HG03039 (cell line): Measurements from ENCODE around the gene FAM180B.
A peak's percentile ranks its signal among the peaks of the same experiment; 100 is the strongest.

Source experiments
- ATAC-seq: cut with Tn5 transposase; IDR thresholded peaks from one replicate; pipeline ENCODE4 v1.9.1; 2021; ENCODE audit warnings: mild to moderate bottlenecking, moderate library complexity; ENCODE audit not compliant: unreplicated experiment

The FAM180B gene

DNA sequence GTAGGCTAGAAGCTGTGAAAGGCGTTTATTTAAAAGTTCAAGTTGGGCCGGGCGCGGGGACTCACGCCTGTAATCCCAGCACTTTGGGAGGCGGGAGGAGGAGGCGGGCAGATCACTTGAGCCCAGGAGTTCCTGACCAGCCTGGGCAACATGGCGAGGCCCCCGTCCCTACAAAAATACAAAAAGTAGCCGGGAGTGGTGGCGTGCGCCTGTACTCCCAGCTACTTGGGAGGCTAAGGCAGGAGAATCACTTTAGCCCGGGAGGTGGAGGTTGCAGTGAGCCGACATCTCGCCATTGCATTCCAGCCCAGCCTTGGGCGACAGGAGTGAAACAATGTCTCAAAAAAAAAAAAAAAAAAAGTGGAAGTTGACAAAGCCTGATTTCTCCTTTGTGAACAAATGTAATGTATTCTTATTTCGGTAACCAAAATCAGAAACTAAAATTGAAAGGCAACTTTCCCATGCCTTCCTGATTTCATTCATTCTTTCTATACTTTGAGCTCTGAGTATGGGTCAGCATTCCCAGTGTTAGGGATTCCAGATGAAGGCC lies 20.3 kb upstream of the FAM180B start:
- ATAC-seq: no peak

DNA sequence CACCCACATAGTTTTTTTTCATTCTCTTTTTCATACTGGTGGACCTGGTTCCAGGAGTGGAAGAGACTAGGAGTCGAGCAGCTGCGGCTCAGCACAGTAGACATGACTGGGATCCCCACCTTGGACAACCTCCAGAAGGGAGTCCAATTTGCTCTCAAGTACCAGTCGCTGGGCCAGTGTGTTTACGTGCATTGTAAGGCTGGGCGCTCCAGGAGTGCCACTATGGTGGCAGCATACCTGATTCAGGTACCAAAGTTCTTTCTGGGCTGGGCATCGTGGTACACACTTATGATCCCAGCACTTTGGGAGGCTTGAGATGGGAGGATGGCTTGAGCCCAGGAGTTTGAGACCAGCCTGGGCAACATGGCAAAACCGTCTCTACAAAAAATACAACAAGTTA lies 16.8 kb upstream of the FAM180B start:
- no peak for ATAC-seq

DNA sequence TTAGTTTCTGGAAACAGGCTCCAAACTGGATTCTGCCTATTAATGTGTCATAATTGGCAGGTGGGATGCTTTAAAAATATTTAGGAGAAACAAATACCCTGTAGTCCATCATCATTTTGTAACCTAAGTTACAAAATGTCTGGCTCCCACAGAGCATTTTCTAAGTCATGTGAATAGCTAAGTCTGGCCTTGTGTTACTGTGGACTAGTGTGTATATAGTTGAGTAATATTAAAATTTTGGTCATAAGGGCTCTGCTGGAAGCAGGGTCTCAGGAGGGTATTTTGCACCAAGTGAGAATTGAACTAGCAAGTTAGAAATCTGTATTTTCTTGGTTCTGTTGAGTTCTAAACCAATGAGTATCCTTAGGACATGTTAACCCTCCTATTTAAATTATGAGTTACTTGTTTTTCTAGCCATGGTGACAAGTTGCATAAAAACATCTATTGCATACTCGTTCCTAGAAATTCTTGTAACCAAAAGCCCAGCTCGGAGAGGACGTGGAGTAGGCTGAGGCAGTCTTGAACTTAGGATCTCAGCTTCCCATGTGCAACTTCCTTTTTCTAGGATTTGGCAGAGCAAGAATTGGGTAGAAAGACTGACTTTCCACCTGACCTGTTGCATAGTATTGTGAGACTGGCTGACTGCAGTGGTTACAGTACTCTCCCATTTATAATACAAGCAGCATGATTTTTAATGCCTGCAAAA lies 15.7 kb upstream of the FAM180B start:
- no peak for ATAC-seq

DNA sequence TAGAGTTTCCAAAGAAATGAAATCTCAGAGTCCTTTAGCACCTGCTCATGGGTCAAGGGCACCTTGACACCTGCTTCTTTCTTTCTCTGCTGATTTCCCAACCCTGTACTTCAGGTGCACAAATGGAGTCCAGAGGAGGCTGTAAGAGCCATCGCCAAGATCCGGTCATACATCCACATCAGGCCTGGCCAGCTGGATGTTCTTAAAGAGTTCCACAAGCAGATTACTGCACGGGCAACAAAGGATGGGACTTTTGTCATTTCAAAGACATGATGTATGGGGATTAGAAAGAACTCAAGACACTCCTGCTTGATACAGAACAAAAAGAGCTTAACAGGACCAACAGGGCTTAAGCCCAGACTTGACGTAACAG lies 15.1 kb upstream of the FAM180B start:
- no peak for ATAC-seq

DNA sequence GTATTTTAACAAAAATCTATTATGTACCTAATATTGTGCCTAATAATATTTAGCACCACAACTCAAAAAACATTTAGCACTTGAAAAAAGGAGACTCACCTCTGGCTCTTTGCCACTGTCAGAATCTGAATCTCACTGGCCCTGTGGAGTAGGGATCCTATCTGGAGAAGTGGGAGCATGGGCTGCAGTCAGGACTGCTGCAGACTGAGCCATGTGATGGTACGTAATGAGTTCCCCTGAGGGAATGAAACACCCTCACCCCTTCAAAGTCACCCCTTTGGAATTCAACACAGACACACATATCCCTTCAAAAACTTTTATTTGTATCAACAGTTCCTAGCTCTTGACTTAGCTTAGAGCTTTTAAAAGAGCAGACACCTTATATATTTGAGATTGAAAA lies 14.6 kb upstream of the FAM180B start:
- ATAC-seq: no peak

DNA sequence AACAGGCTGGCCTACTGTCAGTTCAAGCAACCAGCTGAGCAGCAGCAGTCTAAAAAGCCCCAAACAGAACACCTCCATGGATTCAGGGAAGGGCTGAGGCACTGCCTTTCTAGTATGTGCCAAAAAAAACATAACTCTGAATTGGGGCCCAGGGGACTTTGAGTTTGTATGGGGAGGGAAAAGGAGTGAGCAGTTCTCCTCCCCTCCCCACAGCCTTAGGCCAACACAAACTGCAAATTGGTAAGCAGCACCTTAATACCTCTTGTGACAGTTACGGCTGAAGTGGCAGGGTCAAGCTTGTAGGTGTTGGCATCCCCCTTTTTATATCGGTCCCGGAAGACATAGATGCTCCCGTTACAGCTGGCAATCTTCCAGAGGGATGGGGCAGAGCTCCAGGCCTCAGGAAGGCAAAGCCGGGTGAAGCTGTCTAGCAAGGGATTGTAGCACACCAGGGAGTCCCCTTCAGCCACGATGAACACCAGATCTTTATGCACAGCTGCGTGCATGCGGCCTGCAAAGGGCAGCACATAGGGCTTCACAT lies 13.7 kb upstream of the FAM180B start:
- no peak for ATAC-seq

DNA sequence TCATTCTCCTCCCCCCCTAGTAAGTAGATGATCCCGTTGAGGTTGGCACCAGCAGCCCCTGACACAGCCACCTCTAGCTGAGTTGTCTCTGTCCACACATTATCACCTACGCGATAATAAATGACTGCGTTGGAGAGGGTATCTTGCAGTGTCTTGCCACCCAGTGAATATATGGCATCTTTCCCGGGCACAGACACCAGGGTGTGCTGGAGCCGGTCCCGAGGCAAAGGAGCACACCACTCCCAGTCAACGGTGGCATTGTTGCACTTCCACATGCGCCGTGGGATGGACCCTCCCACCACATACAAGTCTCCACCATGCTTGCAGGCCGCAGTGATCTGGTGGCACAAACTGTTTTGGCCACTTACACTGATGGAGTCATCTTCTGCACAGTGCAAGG lies 13.2 kb upstream of the FAM180B start:
- no peak for ATAC-seq

DNA sequence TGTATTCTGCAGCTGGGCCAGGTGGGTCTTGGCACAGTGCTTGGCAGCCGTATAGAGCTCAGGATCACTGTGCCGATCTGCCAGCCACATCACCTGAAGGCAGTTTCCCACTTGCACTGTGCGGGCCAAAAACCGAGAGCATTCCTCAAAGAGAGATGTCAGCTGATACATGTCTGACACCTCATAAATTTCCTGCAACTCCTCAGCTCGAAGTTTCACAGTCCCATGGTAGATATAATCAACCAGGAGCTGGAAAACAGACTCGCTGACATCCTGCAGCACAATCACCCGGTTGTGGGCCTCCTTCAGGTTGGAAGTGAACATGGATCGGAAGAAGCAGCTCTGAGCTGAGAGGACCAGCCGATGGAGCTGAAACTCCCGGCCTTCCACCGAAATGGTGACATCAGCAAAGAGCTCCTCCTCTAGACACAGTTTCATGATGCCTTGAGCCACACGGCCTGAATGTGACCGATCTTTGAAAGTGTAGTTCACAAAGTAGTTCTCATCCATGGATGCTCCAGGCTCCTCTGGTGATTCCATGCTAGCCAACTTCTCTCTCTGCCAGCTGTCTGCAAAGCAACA lies 8.9 kb upstream of the FAM180B start:
- no peak for ATAC-seq

DNA sequence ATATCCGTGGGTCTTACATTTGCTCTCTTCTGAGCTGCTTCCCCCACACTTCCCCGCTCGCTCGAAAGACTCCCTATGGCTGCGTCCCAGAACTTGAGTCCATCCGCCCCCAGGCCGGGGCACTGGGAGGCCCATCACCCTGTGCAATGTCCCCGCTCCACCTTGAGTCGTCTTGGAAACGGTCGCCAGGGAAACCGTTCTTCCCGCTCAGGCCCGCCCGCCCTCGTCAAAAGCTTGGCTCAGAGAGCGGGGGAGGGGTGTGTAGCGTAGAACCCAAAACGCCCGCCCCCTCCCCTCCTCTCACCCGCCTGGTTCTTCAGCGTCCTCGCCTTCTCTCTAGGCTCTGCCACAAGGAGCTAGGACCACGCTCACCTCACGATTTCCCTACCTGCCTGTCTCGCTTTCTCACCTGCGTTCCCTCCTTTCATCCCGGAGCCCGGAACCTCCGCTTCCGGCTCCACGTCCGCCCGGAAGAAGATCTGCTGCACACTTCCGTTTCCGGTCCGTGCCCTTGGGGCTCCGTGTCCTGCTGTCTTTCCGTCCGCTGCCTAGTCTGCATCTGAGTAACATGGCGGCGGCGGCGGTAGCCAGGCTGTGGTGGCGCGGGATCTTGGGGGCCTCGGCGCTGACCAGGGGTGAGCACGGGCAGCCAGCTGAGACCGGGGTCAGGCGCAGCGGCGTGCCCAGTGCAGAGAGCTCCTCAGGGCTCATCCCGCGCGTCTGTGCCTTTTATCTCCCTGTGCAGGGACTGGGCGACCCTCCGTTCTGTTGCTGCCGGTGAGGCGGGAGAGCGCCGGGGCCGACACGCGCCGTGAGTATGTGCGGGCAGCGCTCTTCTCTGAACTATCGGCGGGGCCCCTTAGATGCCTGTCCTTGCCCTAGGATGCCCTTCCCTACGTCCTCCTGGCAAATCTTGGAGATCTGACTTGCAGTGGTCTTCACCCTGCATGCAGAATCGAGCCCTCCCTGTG lies 7.7 kb upstream of the FAM180B start, which contains the start of the genes KBTBD4 and NDUFS3:
TSS of gene KBTBD4 (minus strand) at position 447 of the 971 bp plus-strand sequence. CDS start at position 428, 19 bp downstream.
TSS of gene NDUFS3 (plus strand) at position 551 of the 971 bp plus-strand sequence. CDS start at position 569, 18 bp downstream.
- ATAC-seq: peak; percentile 91

DNA sequence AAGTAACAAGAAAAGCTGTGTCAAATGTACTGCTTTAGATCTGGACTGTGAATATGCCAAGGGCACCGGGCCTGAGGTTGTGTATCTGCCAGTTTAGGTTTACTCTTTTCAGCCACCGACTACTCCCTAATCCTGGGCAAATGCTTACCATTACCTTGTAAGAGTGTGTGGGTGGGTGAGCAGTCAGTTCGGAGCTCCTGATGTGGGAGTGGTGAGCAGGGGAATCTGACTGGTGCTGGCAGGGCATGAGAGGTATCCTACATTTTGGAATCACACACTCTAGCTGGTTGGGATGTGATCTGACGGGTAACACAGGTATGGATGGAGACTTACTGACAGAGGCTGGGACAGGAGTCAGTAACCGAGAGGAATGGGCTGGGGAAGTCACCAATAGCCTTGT lies 2.6 kb upstream of the FAM180B start:
- ATAC-seq: no peak

DNA sequence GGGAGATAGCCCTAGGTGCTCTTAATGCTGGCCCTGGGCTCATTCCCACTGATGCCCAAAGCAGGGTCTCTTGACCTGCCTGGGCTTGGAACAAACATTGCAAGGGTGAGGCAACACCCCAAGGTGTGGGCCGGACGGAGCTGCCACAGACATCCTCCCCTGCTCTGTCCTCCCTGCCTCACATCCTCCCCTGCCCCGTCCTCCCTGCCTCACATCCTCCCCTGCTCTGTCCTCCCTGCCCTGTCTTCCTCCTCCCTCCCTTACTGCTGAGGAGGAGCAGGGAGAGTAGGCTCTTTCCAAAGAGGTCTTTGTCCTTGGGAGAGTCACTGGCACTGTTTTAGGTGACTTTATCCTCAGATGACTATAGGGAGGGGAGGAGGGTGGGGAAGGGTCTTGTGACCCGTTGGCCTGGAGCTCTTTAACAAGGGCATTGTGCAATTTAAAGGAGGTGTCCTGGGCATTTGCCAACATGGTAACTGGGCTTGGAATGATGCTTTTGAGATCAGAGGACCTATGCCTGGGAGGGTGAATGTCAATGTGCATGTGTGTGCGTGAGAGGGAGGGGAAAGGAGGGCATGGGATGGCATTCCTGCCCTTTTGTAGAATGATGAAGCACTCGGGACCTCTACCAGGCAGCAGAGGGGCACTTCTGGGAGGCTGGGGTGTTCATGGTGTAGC lies 700 bp downstream of the FAM180B start:
- no peak for ATAC-seq

DNA sequence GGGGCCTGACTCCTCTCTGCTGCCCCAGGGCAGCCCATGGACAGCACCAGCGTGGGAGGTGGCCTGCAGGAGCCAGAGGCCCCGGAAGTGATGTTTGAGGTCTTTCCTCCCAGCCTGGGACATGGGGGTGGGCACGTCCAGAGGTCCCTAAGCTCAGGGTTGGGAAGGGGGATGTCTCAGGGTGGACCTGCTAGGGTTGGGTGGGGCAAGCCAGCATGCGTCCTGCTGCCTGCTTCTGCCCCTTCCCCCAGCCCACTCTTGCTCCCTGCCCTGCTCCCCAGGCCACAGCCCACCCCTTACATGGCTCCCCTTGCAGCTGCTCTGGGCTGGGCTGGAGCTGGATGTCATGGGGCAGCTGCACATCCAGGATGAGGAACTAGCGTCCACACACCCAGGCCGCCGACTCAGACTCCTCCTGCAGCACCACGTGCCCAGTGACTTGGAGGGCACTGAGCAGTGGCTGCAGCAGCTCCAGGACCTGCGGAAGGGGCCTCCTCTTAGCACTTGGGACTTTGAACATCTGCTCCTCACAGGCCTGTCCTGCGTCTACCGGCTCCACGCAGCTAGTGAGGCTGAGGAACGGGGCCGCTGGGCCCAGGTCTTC lies 1.3 kb downstream of the FAM180B start:
- no peak for ATAC-seq

DNA sequence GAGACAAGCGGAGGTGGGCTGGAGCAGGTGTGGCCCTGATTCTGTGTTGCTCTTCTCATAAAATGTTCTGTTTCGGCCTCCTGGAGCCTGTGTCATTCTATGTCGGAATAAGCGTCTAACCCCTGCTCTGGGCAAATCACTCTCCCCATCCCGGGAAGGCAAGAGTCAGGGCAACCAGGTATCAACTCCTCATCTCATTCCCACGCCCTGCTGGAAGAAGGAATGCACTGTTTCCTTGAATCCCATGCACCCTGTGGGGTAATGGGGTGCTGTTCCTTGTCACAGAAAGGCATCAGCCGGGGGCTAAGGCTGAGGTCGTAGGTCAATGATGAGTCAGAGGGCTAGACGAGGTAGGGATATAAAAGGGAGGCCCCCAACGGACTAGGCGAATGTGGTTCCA lies 2.6 kb downstream of the FAM180B start:
- no peak for ATAC-seq

DNA sequence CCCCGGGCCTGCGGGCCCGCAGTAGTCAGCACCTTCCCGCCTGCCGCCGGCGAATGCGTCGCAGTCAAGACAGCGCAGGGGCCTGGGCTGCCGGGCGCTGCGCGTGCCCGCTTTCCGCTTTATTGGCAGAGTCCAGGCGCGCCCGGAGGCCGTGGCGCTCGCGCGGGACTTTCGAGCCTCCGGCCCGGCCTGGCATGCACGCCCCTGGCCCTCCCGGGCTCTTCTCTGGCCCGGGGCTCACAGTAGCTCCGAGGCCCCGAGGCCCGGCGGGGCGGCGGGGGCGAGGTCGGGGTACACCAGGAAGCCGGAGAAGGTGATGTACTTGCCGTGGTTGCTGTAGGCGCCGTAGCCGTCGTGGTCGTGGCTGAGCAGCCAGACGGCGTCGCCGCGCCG lies 3.1 kb downstream of the FAM180B start:
- ATAC-seq: no peak

DNA sequence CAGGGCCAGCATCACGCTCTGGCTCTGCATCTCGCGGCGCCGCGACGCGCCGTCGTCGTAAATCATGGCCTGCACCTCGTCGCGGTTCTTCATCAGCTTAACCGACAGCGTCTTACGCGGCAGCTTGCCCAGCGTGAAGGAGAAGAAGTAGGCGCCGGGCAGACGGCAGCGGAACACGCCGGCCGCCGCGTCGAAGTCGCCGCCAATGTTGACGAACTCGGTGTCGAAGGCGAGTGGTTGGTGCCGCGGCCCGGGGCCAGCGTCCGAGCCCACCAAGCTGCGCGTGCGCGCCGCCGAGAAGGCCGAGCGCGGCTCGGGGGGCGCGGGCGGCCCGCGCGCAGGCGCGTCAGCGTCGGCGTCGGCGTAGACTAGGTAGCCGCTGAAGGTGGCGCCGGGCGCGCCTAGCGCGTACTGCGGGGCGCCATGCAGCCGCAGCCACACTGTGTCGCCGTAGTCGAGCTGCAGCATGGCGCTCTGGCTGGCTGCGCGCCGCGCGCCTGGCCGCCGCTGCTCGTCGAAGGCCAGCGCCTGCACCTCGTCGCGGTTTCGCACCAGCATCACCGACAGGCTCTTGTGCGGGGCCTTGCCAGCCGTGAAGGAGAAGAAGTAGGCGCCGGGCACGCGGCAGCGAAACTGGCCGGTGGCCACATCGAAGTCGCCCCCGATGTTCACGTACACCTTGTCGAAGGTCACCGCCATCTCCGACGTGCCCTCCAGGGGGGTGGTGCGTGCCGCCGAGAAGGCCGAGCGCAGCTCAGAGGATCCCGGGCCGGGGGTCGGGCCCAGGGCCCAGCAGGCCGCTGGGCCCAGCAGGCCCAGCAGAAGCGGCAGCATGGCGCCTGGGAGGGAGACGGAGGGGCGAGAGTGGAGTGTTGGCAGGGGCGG lies 3.7 kb downstream of the FAM180B start:
- no peak for ATAC-seq

DNA sequence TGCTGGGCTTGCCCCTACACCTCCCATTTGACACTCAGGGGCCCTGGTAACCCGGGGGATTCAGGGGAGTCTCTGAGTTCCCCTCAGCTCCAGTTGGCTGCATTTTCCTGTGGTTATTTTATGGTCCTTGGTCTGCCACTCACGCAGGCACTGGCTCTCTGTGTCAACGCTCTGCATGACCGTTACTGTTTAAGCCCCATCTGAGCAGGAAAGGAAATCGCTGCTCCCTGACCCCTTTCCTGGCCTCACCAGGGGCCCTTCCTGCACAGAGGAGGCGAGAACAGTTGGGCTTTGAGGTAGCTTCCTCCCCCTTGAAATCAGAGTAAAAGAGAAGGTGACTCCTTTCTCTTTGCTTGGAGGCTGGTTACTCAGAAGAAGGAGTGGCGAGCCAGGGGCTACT lies 5.3 kb downstream of the FAM180B start:
- no peak for ATAC-seq

DNA sequence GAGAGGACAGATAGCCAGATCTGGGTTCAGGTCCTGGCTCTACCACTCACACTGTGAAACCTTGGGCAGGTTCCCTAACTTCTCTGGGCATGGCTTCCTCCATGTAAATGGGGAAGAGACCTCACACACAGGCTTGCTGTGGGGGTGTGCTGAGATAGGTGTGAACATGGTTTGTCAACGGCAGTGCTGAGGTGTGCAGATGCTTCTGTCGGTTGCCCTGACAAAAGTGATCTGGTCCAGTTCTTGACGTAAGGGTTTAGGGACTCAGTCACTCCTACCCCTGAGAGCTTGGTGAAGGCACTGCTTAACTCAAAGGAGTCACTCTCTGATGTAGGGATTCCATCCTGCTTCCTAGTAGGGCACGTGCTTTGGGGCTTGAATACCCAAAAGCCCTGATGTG lies 5.8 kb downstream of the FAM180B start:
- no peak for ATAC-seq

DNA sequence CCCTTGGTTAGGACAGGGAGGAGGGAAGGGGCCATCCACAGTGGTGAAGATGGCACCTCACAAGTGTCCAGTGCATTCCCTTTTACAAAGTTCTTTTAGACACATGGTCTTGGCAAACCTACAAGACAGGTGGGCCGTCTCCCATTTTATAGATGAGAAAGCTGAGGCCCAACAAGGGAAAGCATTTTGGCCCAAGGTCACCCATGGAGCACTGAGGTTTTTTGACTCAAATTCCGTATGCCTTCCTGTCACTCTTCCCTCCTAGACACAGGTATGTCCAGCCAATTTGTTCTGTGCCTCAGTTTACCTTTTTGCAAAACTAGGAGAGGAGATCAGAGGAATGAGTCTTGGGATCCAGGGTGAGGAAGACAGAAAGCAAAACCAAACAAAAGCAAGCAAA lies 6.5 kb downstream of the FAM180B start:
- ATAC-seq: no peak

DNA sequence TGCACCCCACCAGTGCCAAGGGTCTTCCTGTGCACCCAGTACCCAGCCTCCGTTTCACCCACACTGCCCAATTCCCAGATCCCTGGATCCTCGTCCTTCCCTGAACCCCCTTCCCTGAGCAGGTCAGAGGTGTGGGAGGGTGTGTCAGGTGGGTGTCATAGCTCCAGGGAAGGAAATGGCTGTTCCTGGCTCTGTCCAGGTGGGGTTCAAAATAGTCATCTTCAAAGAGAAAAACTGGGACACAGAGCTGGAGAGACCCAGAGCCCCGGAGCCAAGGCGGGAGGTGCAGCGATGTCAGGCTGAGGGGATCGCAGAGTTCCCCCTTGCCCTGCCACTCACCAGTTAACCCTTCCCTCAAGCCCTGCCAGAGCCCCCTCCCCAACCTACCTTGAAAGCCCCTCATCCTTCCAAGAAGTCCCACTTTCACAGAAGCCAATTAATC lies 7.0 kb downstream of the FAM180B start:
- ATAC-seq: no peak
